ENCODE data around the gene PAN3.
"Not testable (repeated sequence)": the region's sequence is repeated elsewhere in the genome, so short reads cannot be mapped to it uniquely, and the experiment has no call there.

Gene PAN3, protein sequence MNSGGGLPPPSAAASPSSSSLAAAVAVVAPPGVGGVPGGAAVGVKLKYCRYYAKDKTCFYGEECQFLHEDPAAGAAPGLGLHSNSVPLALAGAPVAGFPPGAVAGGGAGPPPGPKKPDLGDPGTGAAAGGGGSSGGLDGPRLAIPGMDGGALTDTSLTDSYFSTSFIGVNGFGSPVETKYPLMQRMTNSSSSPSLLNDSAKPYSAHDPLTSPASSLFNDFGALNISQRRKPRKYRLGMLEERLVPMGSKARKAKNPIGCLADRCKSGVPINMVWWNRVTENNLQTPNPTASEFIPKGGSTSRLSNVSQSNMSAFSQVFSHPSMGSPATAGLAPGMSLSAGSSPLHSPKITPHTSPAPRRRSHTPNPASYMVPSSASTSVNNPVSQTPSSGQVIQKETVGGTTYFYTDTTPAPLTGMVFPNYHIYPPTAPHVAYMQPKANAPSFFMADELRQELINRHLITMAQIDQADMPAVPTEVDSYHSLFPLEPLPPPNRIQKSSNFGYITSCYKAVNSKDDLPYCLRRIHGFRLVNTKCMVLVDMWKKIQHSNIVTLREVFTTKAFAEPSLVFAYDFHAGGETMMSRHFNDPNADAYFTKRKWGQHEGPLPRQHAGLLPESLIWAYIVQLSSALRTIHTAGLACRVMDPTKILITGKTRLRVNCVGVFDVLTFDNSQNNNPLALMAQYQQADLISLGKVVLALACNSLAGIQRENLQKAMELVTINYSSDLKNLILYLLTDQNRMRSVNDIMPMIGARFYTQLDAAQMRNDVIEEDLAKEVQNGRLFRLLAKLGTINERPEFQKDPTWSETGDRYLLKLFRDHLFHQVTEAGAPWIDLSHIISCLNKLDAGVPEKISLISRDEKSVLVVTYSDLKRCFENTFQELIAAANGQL

DNA sequence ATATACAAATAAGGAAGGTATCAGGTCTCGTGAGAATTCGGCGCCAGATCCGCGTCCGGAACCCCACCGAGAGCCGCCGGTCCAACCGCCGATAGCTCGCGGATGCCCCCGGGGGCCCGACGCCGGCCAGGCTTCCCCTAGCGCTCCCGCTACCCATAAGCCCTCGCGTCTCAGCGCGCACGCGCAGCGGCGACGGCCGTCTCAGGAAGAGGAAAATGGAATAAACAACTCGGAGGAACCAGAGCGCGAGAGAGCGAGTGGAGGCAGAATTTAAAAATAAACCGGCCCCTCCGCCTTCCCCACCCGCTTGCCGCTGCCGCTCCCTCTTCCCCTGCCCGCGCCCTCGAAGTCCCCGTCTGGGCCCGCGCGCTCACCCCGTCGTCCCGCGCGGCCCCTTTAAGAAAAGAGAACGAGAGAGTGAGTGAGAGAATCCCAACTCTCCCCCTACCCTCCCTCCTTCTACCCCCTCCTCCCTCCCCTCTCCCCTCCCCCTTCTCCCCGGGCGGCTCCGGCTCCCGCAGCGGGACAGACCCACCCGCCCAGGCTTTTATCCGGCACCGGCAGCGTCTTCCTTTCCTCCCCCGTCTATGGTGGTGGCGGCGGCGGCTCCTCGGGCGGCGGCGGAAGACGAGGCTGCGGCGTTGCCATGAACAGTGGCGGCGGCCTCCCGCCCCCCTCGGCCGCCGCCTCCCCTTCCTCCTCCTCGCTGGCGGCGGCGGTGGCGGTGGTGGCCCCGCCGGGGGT is at the start of gene PAN3:
Gene PAN3, plus strand, starts transcription at position 534 of the 744 bp plus-strand sequence. Its CDS starts 113 bp downstream, at position 647.
- H3K4me3 ChIP-seq, result peak within 1 kb of the TSS; percentile 76 to 98 (median 87)
- H3K27ac ChIP-seq, result peak within 1 kb of the TSS; percentile 95 to 100 (median 99)

DNA sequence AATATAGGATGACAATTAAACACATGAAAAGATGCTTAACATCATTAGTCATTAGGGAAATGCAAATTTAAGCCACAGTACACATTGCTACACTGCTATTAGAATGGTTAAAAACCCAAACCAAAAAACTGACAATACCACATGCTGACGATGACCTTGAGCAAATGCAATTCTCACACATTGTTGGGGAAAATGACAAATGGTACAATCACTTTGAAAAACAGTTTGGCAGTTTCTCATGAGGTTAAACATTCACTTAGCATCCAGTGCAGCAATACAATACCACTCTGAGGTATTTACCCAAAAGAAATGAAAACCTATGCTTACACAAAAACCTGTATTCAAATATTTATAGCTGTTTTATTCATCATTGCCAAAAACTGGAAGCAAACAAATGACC is 49.3 kb upstream of the PAN3 start:
- no peak overlapping the region for H3K4me3 ChIP-seq
- H3K27ac ChIP-seq, result no peak overlapping the region

DNA sequence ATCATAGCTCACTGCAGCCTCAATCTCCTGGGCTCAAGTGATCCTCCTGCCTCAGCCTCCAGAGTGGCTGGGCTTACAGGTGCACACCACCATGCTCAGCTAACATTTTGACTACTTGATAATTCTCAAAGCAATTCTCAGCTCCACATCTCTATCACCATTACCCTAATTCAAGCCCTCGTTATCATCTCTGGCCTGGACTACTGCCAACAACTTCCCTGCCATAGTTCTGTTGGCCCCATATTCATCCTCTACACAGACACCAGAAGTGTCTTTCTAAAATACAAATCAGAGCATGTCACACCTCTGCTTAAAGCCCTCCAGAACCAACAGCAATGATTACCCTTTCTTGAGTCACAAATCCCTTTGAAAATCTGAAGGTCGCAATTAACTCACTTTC is 45.9 kb upstream of the PAN3 start:
- no peak overlapping the region for H3K4me3 ChIP-seq
- H3K27ac ChIP-seq, result no peak overlapping the region

DNA sequence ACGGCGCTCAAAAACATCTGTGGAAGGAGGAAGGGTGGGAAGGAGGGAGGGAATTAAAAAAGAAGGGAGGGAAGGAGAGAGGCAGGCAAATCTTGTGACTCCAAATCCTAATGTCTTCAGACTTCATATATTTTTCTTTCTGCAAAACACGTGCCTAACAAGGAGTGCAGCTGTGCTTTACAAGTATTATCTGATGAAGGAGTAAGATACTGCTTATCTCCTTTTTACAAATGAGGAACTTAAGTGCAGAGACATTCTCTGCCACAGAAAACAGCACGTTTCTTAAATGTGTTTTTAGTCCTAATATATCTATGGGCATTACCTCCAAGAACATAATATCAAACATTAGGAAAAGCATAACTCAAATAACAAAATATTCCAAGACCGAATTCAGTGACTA is 44.5 kb upstream of the PAN3 start:
- Histone ChIP-seq H3K4me3 (no peak overlapping the region), H3K27ac (no peak overlapping the region)

DNA sequence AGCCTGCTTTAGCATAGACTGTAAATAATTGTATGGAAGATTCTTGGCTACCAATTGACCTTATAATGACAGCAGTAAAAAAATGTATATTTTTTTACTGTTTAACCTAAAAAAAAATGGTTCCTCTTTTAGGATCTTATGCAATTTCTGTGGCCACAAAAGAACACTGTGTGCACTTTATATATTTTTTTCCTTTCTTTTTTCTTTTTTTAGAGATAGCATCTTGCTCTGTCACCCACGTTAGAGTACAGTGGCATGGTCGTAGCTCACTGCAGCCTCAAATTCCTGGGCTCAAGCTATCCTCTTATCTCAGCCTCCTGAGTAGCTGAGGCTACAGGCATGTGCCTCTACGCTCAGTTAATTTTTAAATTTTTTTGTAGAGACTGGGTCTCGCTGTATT is 44.0 kb upstream of the PAN3 start:
- no peak overlapping the region for H3K27ac ChIP-seq
- no peak overlapping the region for H3K4me3 ChIP-seq

DNA sequence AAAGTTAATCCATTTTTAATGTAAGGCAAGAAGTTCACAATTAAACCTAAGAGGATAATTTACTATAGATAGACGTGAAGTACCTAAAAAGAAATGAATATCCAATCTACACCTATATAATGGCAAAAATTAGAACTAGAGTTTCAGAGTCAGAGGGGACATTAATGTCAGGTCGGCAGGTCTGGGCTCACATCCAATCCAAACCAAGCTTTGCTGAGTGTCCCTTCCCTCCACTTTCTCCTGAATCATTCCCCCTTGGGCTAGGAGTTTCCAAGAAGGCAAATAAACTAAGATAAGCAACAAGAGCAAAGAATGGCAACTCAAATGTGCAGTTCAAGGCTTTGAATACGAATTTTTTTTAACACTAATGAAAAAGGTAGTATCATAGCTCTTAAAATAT is 40.8 kb upstream of the PAN3 start:
- H3K4me3 ChIP-seq, result no peak overlapping the region
- H3K27ac ChIP-seq, result no peak overlapping the region

DNA sequence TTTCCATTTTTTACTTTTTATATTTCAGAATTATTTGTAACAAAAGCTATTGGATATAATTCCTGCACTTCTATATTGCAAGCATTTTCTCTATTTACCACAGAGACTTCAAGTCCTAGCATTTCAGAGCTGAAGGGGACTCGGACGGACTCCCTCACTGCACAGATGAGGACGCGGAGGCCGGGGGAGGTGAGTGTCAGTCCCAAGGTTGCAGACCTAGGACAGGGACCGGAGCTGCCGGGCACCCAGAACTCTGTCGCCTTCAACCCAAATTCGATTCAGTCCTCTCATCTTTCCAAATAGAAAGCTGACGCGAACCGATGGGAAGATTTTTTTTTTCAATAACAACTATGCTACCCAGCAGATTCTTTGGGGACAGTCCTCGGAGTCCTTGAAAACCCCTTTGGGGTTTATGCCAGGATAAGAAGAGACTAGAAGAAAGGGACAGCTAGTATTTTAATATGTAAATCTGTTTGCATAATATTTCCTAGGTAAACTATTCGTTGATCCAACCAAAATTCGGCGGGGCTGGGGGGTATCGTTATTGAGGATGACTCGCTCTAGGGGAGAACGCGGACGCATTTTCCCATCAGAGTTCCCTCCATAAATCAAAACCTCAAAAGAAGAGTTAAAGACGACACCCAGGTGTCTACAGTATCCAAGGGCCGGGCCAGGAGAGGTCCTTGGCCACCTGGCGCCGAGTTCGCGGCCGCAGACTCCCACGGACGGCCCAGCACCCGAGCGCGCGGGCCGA is 38.8 kb upstream of the PAN3 start:
- Histone ChIP-seq H3K27ac (peak overlapping the region in 2 of 21 experiments; percentile 46 to 47), H3K4me3 (peak overlapping the region; percentile 18 to 46 (median 30))

DNA sequence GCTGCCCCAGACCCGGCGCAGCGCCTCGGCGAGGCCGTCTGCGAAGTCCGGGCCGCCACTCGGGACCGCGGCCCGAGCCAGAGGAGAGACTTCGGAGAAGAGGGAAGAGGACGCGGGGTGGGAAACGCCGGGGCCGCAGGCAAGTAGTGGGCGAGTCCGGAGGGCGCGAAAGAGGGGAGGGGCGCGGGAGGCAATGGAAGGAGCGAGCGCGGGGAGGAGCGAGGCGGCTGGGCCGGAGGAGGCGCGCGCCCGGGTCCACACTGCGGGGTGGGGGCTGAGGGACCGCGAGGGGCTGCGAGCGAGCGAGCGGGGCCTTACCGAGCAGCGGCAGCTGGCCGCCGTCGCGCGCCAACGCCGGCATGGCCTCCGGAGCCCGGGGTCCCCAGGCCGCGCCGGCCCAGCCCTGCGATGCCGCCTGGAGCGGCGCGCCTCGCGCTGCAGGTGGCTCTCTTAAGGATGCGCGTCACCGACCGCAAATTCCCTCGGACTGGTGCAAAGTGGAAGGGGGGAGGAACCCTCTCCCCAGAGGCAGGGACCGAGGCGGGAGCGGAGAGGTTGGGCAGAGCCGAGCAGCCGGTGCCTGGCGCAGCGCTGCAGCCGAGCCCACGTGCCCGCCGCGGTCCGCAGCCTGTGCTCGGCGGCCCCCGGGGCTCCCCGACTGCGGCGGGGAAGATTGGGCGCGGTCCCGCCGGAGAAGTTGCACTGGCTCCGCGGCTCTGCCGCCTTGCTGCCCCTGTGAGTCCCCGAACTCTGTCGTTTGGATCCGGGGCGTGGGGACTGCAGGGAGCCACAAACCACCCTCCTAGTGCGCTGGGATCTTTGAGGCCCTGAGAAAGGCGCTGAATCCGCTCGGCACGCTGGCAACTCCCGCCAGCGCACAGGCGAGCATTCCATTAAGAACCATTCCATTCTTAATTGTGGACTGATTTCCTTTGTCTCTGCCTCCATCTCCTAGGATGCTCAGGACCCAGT is 37.9 kb upstream of the PAN3 start, which contains the start of gene FLT3:
Gene FLT3, minus strand, starts transcription at position 427 of the 972 bp plus-strand sequence. Its CDS starts 66 bp downstream, at position 361.
- Histone ChIP-seq H3K27ac (peak within 1 kb of the TSS in 2 of 21 experiments; percentile 46 to 47), H3K4me3 (peak within 1 kb of the TSS; percentile 18 to 46 (median 30))

DNA sequence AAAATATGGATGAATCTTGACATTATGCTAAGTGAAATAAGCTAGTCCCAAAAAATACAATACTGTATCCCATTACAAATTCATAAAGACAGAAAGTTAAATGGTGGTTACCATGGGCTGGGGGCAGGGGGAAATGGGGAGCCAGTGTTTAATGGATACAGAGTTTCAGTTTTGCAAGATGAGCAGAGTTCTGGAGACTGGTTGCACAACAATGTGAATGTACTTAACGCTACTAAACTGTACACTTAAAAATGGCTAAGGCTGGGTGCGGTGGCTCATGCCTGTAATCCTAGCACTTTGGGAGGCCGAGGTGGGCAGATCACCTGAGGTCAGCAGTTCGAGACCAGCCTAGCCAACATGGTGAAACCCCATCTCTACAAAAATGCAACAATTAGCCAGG is 36.5 kb upstream of the PAN3 start:
- not testable (repeated sequence) for H3K27ac ChIP-seq, H3K4me3 ChIP-seq

DNA sequence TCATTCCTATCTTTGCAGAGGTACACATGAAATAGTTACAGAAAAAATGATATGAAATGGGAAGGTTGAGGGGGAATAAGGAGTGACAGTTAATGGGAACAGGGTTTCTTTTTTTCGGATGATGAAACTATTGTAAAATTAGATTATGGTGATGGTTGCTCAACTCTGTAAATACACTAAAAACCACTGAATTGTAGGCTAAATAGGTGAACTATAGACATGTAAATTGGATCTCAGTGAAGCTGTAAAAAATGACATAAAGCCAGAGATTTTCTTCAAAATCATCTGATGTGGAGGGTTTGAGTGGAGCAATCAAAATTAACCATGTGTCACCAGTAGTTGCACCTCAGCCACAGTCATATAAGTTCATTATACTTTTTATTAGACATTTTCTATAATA is 31.4 kb upstream of the PAN3 start:
- H3K27ac ChIP-seq, result no peak overlapping the region
- H3K4me3 ChIP-seq, result no peak overlapping the region

DNA sequence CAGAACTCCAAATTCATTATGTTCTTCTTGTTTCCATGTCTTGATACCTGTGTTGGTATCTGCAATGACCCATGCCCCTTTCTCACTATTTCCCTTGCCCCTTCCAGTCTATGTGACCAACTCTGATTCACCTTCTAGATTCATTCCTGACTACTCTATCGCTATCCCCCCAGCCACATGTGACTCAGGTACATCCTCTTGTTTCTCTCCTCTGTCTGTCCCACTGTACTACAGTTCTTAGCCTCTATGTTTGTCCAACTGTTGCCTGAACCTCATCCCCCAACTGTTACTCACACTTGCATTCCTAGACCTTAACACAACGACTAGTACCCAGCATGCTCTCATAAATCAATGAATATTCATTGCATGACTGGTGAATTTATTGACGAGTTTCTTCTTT is 27.9 kb upstream of the PAN3 start:
- no peak overlapping the region for H3K4me3 ChIP-seq
- H3K27ac ChIP-seq, result no peak overlapping the region

DNA sequence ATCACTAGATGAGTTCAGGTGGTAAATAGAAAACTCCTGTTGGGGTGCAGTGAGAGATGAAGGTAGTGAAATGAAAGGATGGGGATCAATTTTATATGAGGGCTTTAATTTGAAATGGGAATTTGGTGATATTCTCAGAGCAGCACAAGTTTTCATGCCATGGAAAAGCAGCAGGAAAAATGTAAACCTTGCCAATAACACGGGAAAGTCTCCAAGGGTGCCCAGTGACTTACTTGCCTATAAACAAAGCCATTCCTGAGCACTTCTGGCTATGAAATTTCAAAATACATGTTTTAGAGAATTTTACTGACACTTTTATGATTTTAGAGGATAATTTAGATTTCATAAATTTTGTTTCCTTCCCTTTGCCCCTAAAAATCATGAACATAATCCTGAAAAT is 21.6 kb upstream of the PAN3 start:
- no peak overlapping the region for H3K27ac ChIP-seq
- H3K4me3 ChIP-seq, result no peak overlapping the region

DNA sequence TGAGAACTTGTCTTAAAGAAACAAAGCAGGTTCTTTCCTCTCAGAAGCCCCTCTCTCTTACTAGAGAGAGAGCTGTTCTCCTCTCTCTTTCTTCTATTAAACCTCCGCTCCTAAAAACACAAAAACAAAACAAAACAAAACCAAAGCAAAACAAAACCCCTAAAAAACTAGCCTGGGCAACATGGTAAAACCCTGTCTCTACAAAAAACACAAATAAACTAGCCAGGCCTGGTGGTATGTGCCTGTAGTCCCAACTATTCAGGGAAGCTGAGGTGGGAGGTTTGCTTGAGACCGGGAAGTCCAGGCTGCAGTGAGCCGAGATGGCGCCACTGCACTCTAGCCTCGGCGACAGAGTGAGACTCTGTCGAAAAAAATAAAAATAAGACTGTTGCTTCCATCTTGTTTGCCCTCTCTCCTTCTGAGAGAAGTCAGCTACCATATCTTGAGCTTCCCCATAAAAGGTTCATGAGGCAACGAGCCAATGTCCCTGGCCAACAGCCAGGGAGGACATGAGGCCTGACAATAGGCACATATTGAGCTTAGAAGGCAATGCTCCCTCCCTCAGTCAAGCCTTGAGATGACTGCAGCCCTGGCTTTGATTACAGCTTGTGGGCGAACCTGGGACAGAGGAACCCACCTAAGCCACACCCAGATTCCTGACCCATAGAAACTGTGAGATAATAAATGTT is 20.5 kb upstream of the PAN3 start:
- Histone ChIP-seq H3K27ac (no peak overlapping the region), H3K4me3 (no peak overlapping the region)

DNA sequence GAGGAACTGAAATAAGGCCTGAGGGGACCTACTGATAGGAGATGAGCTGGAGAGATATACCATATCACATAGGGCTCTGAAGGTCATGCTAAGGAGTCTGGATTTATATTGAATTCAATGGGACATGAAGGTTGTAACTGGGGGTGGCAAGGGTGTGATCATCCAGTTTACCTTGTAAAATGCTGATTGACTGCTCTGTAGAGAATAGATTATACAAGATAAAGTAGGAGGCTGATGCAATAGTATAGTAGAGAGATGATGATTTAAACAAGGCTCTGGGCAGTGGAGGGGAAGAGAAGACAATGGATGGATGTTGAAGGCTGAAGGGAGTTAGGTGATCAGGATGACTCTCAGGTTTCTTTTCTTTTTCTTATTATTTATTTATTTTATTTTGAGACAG is 18.0 kb upstream of the PAN3 start:
- no peak overlapping the region for H3K4me3 ChIP-seq
- no peak overlapping the region for H3K27ac ChIP-seq

DNA sequence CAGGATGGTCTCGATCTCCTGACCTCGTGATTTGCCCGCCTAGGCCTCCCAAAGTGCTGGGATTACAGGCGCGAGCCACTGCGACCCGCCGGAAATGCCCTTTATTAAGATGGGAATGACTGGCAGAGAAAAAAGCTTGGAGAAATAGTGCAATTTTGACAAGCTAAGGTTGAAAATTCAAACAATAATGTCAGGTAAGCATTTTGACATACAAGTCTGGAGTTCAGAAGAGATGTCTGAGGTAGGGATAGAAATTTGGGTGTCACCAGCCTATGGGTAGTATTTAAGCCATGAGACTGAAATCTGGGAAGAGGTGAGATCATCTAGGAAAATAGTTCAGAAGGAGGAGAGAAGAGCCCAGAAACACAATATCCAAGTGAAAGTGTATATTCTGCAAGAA is 17.1 kb upstream of the PAN3 start:
- Histone ChIP-seq H3K4me3 (no peak overlapping the region), H3K27ac (no peak overlapping the region)

DNA sequence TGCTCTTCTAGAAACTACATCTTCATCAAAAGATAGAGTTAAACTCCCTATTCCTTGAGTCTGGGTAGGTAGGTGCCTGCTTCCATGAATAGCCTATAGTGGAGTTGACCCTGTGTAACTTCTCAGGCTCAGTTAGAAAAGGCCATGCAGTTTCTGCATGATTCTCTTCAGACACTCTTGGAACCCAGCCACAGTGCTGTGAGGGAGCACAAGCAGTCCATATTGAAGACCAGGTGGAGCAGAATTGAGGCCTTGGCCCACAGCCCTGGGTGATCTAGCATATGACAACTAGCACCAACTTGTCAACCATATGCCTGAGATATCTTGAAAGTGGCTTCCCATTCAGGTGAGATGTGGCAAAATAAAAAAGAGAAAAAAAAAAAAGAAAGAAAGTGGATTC is 10.3 kb upstream of the PAN3 start:
- no peak overlapping the region for H3K4me3 ChIP-seq
- no peak overlapping the region for H3K27ac ChIP-seq

DNA sequence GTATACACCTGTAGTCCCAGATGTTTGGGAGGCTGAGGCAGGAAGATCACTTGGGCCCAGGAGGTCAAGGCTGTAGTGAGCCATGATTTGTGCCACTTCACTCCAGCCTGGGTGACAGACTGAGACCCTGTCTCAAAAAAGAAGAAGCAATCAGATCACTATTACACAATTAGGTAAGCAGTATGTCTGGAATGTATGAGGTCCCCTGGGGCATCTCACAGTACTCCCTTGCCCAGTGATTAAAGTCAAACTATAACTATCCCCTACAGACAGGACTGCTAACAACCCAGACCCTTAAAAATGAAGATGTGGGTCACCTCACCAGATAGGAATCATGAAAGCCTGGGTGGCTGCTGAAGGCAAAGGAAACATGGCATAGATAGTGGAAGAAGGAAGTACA is 9.4 kb upstream of the PAN3 start:
- Histone ChIP-seq H3K4me3 (no peak overlapping the region), H3K27ac (no peak overlapping the region)
